Skeletal muscle tissue (tissue), 4 donors: ENCODE measurements around the gene PIGR. TPM values are rescaled to one million over a fixed set of nuclear protein-coding genes. Genes with fewer than 3 reads are reported as not detected.

Experiments used
- H3K27ac ChIP-seq: one replicate; pipeline ENCODE4 v1.7.0; 2013; ENCODE audit warnings: mild to moderate bottlenecking, low read depth, low read length, inconsistent platforms
- H3K27me3 ChIP-seq, 3 donors: one replicate each; pipeline ENCODE4 v1.7.0; 2013; ENCODE audit warnings: low read length in 3 of 3; ENCODE audit not compliant: control insufficient read depth in 3 of 3, insufficient read depth in 3 of 3
- H3K36me3 ChIP-seq, 3 donors: one replicate each; pipeline ENCODE4 v1.7.0; 2013; ENCODE audit warnings: low read length in 3 of 3; ENCODE audit not compliant: control insufficient read depth in 3 of 3, insufficient read depth in 3 of 3
- H3K4me1 ChIP-seq, 3 donors: one replicate each; pipeline ENCODE4 v1.7.0; 2013; ENCODE audit warnings: low read length in 3 of 3, mild to moderate bottlenecking in 3 of 3; ENCODE audit not compliant: control insufficient read depth in 3 of 3, insufficient read depth in 3 of 3
- H3K4me3 ChIP-seq, 3 donors: one replicate each; pipeline ENCODE4 v1.7.0; 2013; ENCODE audit warnings: low read length in 3 of 3
- H3K9ac ChIP-seq, 3 donors: one replicate each; pipeline ENCODE4 v1.7.0; 2013; ENCODE audit warnings: low read length in 3 of 3, mild to moderate bottlenecking in 3 of 3, moderate library complexity in 2 of 3, low read depth in 1 of 3
- H3K9me3 ChIP-seq, 3 donors: one replicate each; pipeline ENCODE4 v1.7.0; 2013; ENCODE audit warnings: low read length in 3 of 3; ENCODE audit not compliant: control insufficient read depth in 3 of 3
- total RNA-seq: library from RNA; depleted of rRNA; stranded (reverse); fragments of >200 nt; gene quantifications from one replicate; pipeline ENCODE4 v1.2.3, GENCODE V29; 2014
- donor health status: Osteomylitis.

Gene PIGR
- total RNA-seq, 1 donor from 2014 or later = under 0.01 TPM

GRCh38 chr1:206915030-206915735 lies 31.1 kb downstream of the PIGR start:
- no peak overlapping the region for H3K4me3 ChIP-seq
- H3K9ac ChIP-seq = no peak overlapping the region
- H3K27me3 ChIP-seq = peaks cover 4 to 9% (median 4%) of the 10 kb centered on the region in 3 donors
- H3K4me1 ChIP-seq = peaks cover under 1 to 10% (median under 1%) of the 10 kb centered on the region in 3 donors
- no peaks in the 10 kb centered on the region for H3K36me3 ChIP-seq
- H3K27ac ChIP-seq = no peak overlapping the region
- no peaks in the 10 kb centered on the region for H3K9me3 ChIP-seq

DNA sequence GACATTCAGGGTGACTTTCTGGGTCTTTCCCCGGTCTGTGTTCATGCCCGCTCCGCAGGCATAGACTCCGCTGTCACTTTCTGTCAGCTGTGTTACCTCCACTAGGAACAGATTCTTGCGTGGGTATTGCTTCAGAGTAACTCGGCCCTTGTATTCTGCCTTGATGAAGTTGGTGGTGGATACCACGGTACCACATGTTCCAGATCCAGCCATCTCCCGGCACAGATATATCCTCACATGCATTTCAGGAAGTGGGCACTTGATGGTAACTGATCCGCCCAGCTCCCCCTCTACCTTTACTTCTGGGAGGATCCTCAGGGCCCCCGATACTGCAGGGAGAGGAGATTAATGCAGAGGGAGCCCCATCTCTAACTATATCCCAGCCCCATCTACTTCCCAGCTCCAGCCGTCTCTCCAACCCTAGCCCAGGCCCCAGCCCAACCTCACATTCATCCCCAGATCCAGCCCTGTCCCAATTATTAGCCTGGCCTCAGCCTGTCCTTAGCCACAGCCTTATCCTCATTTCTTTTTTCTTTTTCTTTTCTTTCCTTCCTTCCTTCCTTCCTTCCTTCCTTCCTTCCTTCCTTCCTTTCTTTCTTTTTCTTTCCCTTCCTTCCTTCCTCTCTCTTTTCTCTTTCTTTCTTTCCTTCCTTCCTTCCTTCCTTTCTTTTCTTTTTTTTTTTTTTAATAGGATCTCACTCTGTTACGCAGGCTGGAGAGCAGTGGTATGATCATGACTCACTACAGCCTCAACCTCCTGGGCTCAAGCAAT lies 32.3 kb downstream of the PIGR start:
- H3K9me3 ChIP-seq = no peaks in the 10 kb centered on the region
- H3K36me3 ChIP-seq = no peaks in the 10 kb centered on the region
- peaks cover 6 to 19% (median 9%) of the 10 kb centered on the region in 3 donors for H3K4me1 ChIP-seq
- H3K27ac ChIP-seq = no peak overlapping the region
- no peak overlapping the region for H3K9ac ChIP-seq
- H3K27me3 ChIP-seq = peaks cover 4 to 14% (median 4%) of the 10 kb centered on the region in 3 donors
- H3K4me3 ChIP-seq = no peak overlapping the region

GRCh38 chr1:206912445-206913095 lies 33.7 kb downstream of the PIGR start:
- Histone ChIP-seq H3K27ac (no peak overlapping the region), H3K9ac (no peak overlapping the region), H3K4me3 (no peak overlapping the region), H3K36me3 (no peaks in the 10 kb centered on the region), H3K27me3 (peaks cover 4 to 14% (median 4%) of the 10 kb centered on the region in 3 donors), H3K4me1 (peaks cover 6 to 21% (median 13%) of the 10 kb centered on the region in 3 donors), H3K9me3 (no peaks in the 10 kb centered on the region)

DNA sequence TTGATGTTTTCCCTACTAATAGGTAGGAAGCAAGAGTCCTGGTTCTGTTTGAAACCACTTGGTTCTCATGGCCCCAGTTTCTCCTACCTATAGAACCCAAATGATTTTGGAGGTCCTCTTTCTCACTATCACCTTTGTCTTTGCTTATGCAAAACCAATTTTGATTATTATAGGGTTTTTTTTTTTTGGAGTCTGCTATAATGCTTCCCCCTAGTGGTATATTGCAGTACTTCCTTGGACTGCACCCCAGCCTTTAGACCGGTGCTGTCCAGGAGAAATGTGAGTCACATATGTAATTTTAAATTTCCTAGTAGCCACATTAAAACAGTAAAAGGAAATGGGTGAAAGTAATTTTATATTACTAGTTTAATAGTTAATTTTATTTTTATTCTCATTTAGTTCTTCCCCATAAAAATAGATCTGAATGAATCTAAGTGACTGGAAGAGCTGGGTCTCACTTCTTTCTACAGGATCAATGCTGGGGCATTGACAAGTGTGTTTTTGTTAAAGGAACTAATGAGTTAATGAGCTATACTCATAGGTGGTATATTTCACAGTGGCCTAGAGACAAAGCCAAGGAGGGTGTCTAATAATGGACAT lies 35.1 kb downstream of the PIGR start:
- H3K9me3 ChIP-seq = no peaks in the 10 kb centered on the region
- H3K27ac ChIP-seq = no peak overlapping the region
- H3K4me1 ChIP-seq = peaks cover 6 to 26% (median 19%) of the 10 kb centered on the region in 3 donors
- no peak overlapping the region for H3K4me3 ChIP-seq
- H3K9ac ChIP-seq = no peak overlapping the region
- H3K36me3 ChIP-seq = no peaks in the 10 kb centered on the region
- H3K27me3 ChIP-seq = peaks cover 2 to 14% (median 2%) of the 10 kb centered on the region in 3 donors

GRCh38 chr1:206909883-206910318 lies 36.4 kb downstream of the PIGR start:
- H3K27me3 ChIP-seq = peaks cover 0 to 10% (median 2%) of the 10 kb centered on the region in 3 donors
- H3K4me3 ChIP-seq = peak overlapping the region; percentile 50 to 68 (median 66)
- H3K9me3 ChIP-seq = no peaks in the 10 kb centered on the region
- no peaks in the 10 kb centered on the region for H3K36me3 ChIP-seq
- peak overlapping the region; percentile 3 to 70 (median 58) for H3K9ac ChIP-seq
- peak overlapping the region; percentile 23 for H3K27ac ChIP-seq
- peaks cover 6 to 26% (median 19%) of the 10 kb centered on the region in 3 donors for H3K4me1 ChIP-seq

DNA sequence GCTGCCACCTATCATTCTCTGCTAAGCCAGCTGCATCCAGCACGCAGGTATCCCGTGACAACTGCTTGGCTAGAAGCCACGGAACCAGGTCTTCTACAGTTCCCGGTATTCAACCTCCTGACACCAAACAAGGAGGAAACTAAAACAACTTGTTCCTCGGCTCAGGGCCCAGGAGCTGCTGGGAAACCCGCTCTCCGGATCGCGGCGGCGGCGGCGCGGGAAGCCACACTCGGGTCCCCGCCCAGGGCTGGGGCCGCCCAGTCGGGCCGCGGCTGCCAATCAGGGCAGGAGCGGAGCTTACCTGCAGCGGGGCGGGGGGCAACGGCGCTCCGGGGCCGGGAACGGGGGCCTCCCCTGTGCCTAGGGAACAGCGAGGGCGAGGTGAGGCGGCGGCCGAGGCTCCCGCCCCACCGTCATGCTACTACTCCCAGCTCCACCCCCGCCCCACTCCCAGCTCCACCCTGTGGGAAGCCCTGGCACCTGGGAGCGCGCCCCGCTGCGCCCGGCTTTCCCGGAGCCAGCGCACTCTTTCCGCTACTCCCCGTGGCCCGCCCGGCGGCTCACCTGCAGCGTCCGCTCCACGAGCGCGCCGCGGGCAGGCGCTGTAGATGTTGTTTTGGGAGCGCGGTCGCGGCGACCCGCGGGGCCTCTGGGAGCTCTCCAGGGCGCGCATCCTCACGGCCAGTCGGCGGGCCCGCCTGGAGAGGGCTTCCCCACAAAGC lies 36.9 kb downstream of the PIGR start:
- peaks cover 0 to 10% (median 0%) of the 10 kb centered on the region in 3 donors for H3K27me3 ChIP-seq
- H3K4me3 ChIP-seq = peak overlapping the region; percentile 50 to 68 (median 66)
- peak overlapping the region in 2 of 3 donors; percentile 58 to 70 for H3K9ac ChIP-seq
- H3K27ac ChIP-seq = peak overlapping the region; percentile 23
- no peaks in the 10 kb centered on the region for H3K36me3 ChIP-seq
- no peaks in the 10 kb centered on the region for H3K9me3 ChIP-seq
- H3K4me1 ChIP-seq = peaks cover 6 to 31% (median 19%) of the 10 kb centered on the region in 3 donors

DNA sequence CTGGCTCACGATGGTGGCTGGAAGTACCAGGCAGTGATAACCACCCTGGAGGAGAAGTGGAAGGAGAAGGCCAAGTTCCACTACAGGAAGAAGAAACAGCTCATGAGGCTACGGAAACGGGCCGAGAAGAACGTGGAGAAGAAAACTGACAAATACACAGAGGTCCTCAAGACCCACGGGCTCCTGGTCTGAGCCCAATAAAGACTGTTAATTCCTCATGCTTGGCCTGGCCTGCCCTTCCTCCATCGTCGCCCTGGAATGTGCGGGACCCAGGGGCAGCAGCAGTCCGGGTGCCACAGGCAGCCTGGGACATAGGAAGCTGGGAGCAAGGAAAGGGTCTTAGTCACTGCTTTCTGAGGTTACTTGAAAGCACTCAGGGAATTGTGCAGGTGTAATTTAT lies 38.2 kb downstream of the PIGR start:
- peaks cover 0 to 9% (median 0%) of the 10 kb centered on the region in 3 donors for H3K27me3 ChIP-seq
- no peak overlapping the region for H3K4me3 ChIP-seq
- no peak overlapping the region for H3K9ac ChIP-seq
- H3K9me3 ChIP-seq = no peaks in the 10 kb centered on the region
- no peaks in the 10 kb centered on the region for H3K36me3 ChIP-seq
- H3K27ac ChIP-seq = no peak overlapping the region
- H3K4me1 ChIP-seq = peaks cover 6 to 39% (median 19%) of the 10 kb centered on the region in 3 donors

GRCh38 chr1:206907304-206907991 lies 38.8 kb downstream of the PIGR start:
- Histone ChIP-seq H3K27ac (no peak overlapping the region), H3K36me3 (no peaks in the 10 kb centered on the region), H3K27me3 (peaks cover 0 to 5% (median 0%) of the 10 kb centered on the region in 3 donors), H3K4me3 (no peak overlapping the region), H3K4me1 (peaks cover 6 to 39% (median 19%) of the 10 kb centered on the region in 3 donors), H3K9ac (no peak overlapping the region), H3K9me3 (no peaks in the 10 kb centered on the region)
